Endothelial cell of hepatic sinusoid (primary cell): ENCODE data around the gene PAX7.

Experiments used
- in situ Hi-C: cut with HindIII; loops from 2 replicates; pipeline ENCODE4 v1.10.0; 2017; ENCODE audit warnings: low sequenced_read_pairs

Gene PAX7

GRCh38 chr1:18630511-18631495, at the start of gene PAX7:
Gene PAX7, plus strand, starts transcription at chr1:18630846. Its CDS starts 758 bp downstream, at chr1:18631604.
- in situ Hi-C loops = no loop called here

GRCh38 chr1:18581420-18581880, 49.2 kb upstream of the PAX7 start:
- in situ Hi-C loops = no loop called here

- in situ Hi-C loops = no loop called here
These were observed 47.8 kb upstream of the PAX7 start for GRCh38 chr1:18582890-18583289.

GRCh38 chr1:18583326-18583941, 47.2 kb upstream of the PAX7 start:
- in situ Hi-C loops = no loop called here

DNA sequence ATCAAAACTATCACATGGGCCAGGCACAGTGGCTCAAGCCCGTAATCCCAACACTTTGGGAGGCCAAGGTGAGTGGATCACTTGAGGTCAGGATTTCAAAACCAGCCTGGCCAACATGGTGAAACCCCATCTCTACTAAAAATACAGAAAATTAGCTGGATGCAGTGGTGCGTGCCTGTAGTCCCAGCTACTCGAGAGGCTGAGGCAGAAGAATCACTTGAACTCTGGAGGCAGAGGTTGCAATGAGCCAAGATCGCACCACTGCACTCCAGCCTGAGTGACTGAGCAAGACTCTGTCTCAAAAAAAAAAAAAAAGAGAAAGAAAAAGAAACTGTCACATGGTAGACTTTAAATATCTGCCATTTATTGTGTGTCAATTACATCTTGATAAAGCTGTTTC, 44.6 kb upstream of the PAX7 start:
- in situ Hi-C loops = loop anchor here (5.0 kb wide), 1 partner anchor 41 kb away; no protein-coding TSS in a partner anchor

GRCh38 chr1:18588093-18588492, 42.6 kb upstream of the PAX7 start:
- in situ Hi-C loops = loop anchor here (5.0 kb wide), 1 partner anchor 39 kb away; no protein-coding TSS in a partner anchor

GRCh38 chr1:18592368-18592767, 38.3 kb upstream of the PAX7 start:
- in situ Hi-C loops = no loop called here

DNA sequence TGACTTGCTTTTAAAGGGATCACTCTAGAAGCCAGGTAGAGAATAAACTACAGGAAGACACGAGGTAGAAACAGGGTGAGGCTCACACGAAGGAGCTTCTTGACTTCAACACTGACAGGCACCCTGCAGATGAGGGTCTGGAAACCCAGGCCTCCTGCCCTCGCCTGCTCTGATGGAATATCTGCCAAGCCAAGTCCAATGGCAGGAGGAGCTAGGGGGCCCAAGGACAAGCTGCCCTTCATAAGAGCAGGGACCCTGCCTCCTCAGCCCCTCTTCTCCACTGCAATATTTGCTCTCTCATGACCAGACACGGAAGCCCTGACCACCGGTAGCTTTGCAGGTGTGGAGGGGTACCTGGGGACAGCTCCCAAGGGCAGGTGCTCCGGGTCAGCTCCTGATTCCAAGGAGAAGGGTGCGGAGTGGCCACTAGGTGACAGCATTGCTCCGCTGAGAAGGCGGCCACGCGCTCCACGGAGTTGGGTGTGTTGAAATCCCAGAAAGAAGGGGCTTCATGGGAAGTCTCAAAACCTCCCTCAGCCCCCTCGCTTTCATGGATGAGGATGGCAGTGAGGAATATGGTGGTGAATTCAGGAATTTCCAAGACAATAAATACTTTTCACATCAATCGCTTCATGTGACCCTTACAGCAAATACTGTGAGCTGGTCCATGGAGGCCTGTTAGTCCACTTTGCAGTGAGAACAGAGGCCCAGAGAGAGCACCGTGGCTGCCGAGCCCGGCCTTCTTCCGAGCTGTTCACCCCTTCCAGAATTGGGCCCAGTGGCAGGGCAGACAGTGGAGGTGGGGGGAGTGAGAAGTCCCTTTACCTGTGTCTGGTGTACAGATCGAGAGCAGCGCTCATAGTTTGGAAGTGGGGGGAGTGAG, 33.2 kb upstream of the PAX7 start:
- in situ Hi-C loops = no loop called here

DNA sequence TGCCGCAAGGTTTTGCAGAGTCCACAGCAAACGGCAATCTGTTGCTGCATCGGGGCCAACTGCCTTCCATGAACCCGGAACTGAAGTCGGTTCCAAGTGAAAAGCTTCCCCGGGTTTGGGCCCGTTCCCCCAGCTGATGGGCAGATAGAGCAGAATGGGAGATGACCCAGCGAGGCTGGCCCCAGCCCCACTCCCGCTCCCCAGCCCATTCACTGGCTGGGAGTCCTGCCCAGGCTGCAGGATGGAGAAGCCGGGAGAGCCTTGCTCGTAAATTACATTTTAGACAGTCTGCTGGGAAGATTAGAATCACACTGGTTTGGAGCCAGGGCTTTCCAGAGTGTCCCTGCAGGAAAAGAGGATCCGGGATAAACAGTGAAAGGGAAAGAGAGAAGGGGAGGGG, 31.6 kb upstream of the PAX7 start:
- in situ Hi-C loops = no loop called here

DNA sequence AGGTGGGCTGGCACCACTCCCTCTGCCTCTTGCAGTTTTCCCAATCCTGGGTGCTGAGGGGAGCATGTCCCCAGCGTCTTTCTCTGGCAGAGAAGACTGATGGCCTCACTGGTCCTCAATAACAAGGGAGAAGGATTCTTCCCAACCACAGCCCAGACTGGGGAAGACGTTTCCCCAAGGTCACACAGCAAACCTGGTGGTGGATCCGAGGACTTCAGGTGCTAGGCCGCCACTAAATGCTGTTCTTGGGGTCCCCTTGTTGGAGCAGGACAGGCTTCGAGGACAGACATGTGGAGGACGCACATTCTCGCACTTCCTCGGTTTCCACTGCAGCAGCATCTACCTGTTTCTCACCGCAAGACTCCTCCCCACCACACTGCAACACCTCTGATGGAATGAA, 30.9 kb upstream of the PAX7 start:
- in situ Hi-C loops = no loop called here

DNA sequence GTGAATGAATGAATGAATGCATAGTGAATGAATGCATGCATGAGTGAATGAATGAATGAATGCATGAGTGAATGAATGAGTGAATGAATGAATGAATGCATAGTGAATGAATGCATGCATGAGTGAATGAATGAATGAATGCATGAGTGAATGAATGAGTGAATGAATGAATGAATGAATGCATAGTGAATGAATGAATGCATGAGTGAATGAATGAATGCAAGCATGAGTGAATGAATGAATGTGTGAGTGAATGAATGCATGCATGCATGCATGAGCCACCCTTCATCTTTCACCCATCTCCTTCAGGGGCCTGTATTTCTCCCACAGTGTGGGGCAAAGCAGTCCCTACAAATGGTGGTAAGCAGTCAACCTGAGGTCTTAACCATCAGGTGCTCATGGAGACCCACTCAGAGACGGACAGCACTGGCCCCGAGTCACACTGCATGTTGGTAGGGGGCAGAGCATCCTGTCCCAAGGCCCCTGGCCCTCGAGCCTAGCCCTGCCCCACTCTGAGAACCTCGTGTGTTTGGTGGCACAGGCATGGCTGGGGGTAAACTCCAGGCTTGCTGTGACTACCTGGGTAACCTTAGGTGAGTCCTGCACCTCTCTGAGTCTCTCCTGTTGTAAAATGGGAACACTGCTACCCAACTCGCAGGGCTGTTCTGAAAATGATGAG, 28.0 kb upstream of the PAX7 start:
- in situ Hi-C loops = no loop called here

DNA sequence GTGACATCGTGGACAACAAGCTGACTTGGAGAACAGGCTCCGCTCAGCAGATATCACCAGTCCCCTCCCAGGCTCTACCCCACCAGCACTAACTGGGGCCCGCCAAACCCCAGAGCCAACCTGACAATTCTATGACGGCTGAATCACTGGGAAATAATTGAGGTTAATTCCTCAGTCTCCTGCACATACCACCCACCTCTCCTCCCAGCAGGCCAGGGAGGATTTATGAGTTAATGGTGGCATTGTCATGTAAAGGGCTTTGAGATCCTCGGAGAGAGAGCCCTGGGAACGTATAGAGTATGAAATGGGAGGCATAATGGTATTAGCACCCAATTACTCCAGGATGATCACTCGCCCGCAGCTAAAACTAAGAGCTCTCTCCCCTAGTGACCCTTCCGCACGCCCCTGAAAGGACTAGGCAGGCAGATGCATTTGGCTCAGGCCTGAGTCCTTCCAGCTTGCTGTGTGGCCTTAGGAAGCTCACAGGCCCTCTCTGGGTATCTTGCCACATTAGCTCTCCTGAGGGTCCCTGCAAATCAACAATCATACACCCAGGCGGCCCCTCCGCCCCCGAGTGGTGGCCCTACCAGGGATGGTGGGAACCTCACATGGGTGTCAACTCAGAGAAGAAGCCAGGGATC, 27.3 kb upstream of the PAX7 start:
- in situ Hi-C loops = no loop called here

- in situ Hi-C loops = no loop called here
These were observed 24.0 kb upstream of the PAX7 start for GRCh38 chr1:18606443-18607288.

GRCh38 chr1:18607289-18607760, 23.3 kb upstream of the PAX7 start:
- in situ Hi-C loops = no loop called here

DNA sequence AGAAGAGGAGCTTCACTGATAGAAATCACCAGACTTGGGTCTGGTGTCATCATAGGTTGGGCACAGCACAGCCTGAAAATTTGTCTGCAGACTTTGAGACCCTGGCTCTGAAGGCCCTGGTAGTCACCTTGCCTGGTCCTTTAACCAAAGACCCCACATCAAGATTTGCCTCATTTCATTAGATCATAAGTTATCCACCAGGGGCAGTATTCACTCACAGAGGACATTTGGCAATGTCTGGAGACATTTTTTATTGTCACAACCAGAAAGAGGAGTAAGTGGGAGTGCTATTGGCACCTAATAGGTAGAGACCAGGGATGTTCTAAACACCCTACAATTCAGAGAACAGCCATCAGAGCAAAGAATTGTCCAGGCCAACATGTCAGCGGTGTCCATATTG, 22.1 kb upstream of the PAX7 start:
- in situ Hi-C loops = no loop called here

GRCh38 chr1:18611311-18611710, 19.3 kb upstream of the PAX7 start:
- in situ Hi-C loops = no loop called here

DNA sequence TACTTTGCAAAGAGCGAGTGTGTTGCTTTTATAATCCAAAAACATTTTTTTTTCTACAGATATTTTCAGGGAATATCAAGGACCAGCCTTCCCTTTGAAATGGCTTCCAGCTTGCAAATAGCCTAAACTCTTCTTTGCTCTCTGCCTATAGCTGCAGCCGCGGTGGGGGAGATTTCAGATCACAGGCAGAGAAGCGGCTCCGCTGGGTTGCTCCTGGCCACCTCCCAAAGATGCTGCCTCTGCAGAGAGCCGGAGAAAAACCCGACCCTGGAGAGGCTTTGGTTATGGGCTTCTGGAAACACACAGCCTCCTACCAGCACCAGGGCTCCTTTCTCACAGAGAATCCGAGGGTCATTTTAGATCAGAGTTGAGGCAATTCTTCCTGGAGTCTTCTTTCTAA, 18.6 kb upstream of the PAX7 start:
- in situ Hi-C loops = no loop called here

- in situ Hi-C loops = no loop called here
These were observed 16.4 kb upstream of the PAX7 start for GRCh38 chr1:18614069-18614735.
